Muscle of back (tissue), 10 donors: ENCODE results near the gene CYB5D1. TPM values are rescaled to one million over a fixed set of nuclear protein-coding genes. Genes with fewer than 3 reads are reported as not detected.

Experiments
- polyA plus RNA-seq, 10 donors: library from polyadenylated mRNA; unstranded; fragments of 120-200 nt; gene quantifications; one replicate each; pipeline ENCODE4 v1.2.1, GENCODE V29; 2013; ENCODE audit not compliant: insufficient read length in 10 of 10

CYB5D1 gene
- polyA plus RNA-seq, 10 donors, result 5.4 to 9.5 (median 8.3) TPM

Other genes with a start within 250 kb of the CYB5D1 start
- 10 to 100 TPM; 32.0 to 41.2 (median 39.2) TPM for gene FXR2, start 243.1 kb upstream of the CYB5D1 start, polyA plus RNA-seq
- 10 to 100 TPM; 62.1 to 80.1 (median 77.9) TPM for gene SAT2, start 230.2 kb upstream of the CYB5D1 start, polyA plus RNA-seq
- 1 to 10 TPM in 4 of 10 donors, under 1 TPM in 6; 0.21 to 1.5 (median 0.91) TPM for gene SHBG, start 227.9 kb upstream of the CYB5D1 start, polyA plus RNA-seq
- gene ATP1B2, start 207.1 kb upstream of the CYB5D1 start, polyA plus RNA-seq, result 10 to 100 TPM; 12.9 to 38.1 (median 27.0) TPM
- gene TP53, start 170.5 kb upstream of the CYB5D1 start, polyA plus RNA-seq, result 10 to 100 TPM; 32.7 to 50.7 (median 37.4) TPM
- 1 to 10 TPM; 6.2 to 9.5 (median 7.6) TPM for gene WRAP53, start 169.5 kb upstream of the CYB5D1 start, polyA plus RNA-seq
- gene EFNB3, start 152.8 kb upstream of the CYB5D1 start, polyA plus RNA-seq, result 10 to 100 TPM in 1 of 10 donors, 1 to 10 TPM in 9; 3.9 to 10.8 (median 5.1) TPM
- 1 to 10 TPM; 2.1 to 7.3 (median 4.6) TPM for gene DNAH2, start 140.3 kb upstream of the CYB5D1 start, polyA plus RNA-seq
- 10 to 100 TPM; 11.6 to 15.5 (median 13.4) TPM for gene KDM6B, start 23.8 kb upstream of the CYB5D1 start, polyA plus RNA-seq
- gene TMEM88, start 2.9 kb upstream of the CYB5D1 start, polyA plus RNA-seq, result 10 to 100 TPM; 17.2 to 28.8 (median 20.3) TPM
- gene NAA38, start 444 bp upstream of the CYB5D1 start, polyA plus RNA-seq, result 10 to 100 TPM; 33.1 to 64.6 (median 47.3) TPM
- gene CHD3, start 30.8 kb downstream of the CYB5D1 start, polyA plus RNA-seq, result 100 to 1,000 TPM in 1 of 10 donors, 10 to 100 TPM in 9; 57.4 to 113 (median 80.2) TPM
- gene RNF227, start 58.3 kb downstream of the CYB5D1 start, polyA plus RNA-seq, result 1 to 10 TPM; 2.0 to 5.5 (median 3.3) TPM
- gene KCNAB3, start 71.9 kb downstream of the CYB5D1 start, polyA plus RNA-seq, result 1 to 10 TPM; 3.8 to 7.4 (median 4.9) TPM
- gene TRAPPC1, start 73.9 kb downstream of the CYB5D1 start, polyA plus RNA-seq, result 100 to 1,000 TPM in 1 of 10 donors, 10 to 100 TPM in 9; 71.2 to 102 (median 82.0) TPM
- 10 to 100 TPM; 22.9 to 53.1 (median 31.4) TPM for gene CNTROB, start 74.2 kb downstream of the CYB5D1 start, polyA plus RNA-seq
- gene GUCY2D, start 144.6 kb downstream of the CYB5D1 start, polyA plus RNA-seq, result under 1 TPM in 2 of 10 donors, not detected in 8; 0.05 to 0.07 TPM
- gene ALOX15B, start 181.1 kb downstream of the CYB5D1 start, polyA plus RNA-seq, result under 1 TPM; 0.19 to 0.86 (median 0.40) TPM
- under 1 TPM in 1 of 10 donors, not detected in 9; 0.38 TPM for gene ALOX12B, start 229.7 kb downstream of the CYB5D1 start, polyA plus RNA-seq